ENCODE data around the gene VWC2L. TPM values are rescaled to one million over a fixed set of nuclear protein-coding genes. Genes with fewer than 3 reads are reported as not detected.

The VWC2L gene
- total and polyA plus RNA-seq, 2 of the 8 experiments (the other 6 are each of a cell fraction or from before 2014, with no cell fraction given): not detected

DNA sequence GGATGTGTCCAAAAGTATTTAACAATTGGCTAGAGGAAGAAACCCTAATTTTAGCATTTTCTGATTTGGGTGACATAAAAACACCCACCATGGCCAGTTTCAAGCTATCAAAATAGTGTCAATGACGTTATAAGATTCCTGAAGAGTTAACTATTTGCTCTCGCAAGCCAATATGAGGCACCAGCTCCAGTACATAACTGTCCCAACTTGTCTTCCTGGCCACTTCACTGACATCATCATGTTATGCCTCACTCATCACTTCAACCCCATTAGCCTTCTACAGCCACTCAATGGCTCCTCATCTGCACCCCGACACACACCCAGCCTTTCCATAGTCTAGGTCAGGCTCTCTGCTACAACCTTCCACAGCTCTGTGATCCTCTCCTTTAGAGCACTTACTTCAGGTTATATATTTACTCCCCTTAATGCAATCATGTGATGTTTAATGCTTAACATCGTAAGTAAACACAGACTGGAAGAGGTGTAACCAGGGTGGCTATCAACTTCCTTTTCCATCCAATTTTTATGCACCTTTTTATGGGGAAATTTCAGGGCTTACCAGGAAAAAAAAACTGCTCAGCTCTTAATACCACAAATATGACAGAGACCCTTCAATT, 158.7 kb downstream of the VWC2L start (continued):
- TF ChIP-seq, protein P1, sequence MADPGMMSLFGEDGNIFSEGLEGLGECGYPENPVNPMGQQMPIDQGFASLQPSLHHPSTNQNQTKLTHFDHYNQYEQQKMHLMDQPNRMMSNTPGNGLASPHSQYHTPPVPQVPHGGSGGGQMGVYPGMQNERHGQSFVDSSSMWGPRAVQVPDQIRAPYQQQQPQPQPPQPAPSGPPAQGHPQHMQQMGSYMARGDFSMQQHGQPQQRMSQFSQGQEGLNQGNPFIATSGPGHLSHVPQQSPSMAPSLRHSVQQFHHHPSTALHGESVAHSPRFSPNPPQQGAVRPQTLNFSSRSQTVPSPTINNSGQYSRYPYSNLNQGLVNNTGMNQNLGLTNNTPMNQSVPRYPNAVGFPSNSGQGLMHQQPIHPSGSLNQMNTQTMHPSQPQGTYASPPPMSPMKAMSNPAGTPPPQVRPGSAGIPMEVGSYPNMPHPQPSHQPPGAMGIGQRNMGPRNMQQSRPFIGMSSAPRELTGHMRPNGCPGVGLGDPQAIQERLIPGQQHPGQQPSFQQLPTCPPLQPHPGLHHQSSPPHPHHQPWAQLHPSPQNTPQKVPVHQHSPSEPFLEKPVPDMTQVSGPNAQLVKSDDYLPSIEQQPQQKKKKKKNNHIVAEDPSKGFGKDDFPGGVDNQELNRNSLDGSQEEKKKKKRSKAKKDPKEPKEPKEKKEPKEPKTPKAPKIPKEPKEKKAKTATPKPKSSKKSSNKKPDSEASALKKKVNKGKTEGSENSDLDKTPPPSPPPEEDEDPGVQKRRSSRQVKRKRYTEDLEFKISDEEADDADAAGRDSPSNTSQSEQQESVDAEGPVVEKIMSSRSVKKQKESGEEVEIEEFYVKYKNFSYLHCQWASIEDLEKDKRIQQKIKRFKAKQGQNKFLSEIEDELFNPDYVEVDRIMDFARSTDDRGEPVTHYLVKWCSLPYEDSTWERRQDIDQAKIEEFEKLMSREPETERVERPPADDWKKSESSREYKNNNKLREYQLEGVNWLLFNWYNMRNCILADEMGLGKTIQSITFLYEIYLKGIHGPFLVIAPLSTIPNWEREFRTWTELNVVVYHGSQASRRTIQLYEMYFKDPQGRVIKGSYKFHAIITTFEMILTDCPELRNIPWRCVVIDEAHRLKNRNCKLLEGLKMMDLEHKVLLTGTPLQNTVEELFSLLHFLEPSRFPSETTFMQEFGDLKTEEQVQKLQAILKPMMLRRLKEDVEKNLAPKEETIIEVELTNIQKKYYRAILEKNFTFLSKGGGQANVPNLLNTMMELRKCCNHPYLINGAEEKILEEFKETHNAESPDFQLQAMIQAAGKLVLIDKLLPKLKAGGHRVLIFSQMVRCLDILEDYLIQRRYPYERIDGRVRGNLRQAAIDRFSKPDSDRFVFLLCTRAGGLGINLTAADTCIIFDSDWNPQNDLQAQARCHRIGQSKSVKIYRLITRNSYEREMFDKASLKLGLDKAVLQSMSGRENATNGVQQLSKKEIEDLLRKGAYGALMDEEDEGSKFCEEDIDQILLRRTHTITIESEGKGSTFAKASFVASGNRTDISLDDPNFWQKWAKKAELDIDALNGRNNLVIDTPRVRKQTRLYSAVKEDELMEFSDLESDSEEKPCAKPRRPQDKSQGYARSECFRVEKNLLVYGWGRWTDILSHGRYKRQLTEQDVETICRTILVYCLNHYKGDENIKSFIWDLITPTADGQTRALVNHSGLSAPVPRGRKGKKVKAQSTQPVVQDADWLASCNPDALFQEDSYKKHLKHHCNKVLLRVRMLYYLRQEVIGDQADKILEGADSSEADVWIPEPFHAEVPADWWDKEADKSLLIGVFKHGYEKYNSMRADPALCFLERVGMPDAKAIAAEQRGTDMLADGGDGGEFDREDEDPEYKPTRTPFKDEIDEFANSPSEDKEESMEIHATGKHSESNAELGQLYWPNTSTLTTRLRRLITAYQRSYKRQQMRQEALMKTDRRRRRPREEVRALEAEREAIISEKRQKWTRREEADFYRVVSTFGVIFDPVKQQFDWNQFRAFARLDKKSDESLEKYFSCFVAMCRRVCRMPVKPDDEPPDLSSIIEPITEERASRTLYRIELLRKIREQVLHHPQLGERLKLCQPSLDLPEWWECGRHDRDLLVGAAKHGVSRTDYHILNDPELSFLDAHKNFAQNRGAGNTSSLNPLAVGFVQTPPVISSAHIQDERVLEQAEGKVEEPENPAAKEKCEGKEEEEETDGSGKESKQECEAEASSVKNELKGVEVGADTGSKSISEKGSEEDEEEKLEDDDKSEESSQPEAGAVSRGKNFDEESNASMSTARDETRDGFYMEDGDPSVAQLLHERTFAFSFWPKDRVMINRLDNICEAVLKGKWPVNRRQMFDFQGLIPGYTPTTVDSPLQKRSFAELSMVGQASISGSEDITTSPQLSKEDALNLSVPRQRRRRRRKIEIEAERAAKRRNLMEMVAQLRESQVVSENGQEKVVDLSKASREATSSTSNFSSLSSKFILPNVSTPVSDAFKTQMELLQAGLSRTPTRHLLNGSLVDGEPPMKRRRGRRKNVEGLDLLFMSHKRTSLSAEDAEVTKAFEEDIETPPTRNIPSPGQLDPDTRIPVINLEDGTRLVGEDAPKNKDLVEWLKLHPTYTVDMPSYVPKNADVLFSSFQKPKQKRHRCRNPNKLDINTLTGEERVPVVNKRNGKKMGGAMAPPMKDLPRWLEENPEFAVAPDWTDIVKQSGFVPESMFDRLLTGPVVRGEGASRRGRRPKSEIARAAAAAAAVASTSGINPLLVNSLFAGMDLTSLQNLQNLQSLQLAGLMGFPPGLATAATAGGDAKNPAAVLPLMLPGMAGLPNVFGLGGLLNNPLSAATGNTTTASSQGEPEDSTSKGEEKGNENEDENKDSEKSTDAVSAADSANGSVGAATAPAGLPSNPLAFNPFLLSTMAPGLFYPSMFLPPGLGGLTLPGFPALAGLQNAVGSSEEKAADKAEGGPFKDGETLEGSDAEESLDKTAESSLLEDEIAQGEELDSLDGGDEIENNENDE (IDR thresholded peaks at IDR 0.05; ENCODE audit: insufficient replicate concordance, low read length): no peak
- no peak for TF ChIP-seq CTBP2 (IDR thresholded peaks at IDR 0.05; ENCODE audit: borderline replicate concordance, insufficient read depth, insufficient read length, low read length)
- no peak for TF ChIP-seq HDAC2 (IDR thresholded peaks at IDR 0.05; ENCODE audit: borderline replicate concordance in 1 of 2, low read depth in 2 of 2, low read length in 2 of 2)
- no peak for TF ChIP-seq ZNF274 (IDR thresholded peaks at IDR 0.05; ENCODE audit: borderline replicate concordance, extremely low read depth, low read length)
- TF ChIP-seq CHD2 (IDR thresholded peaks at IDR 0.05; ENCODE audit: low read length): no peak
- TF ChIP-seq SUZ12 (IDR thresholded peaks at IDR 0.05; ENCODE audit: low read length): no peak

Data from H1 (cell line).